ENCODE data around the gene THUMPD2. TPM values are rescaled to one million over a fixed set of nuclear protein-coding genes. Genes with fewer than 3 reads are reported as not detected.
"Not testable (repeated sequence)": the region's sequence is repeated elsewhere in the genome, so short reads cannot be mapped to it uniquely, and the experiment has no call there.

THUMPD2 gene
- total RNA-seq, 1 experiment from 2014 or later: 17.4 TPM

DNA sequence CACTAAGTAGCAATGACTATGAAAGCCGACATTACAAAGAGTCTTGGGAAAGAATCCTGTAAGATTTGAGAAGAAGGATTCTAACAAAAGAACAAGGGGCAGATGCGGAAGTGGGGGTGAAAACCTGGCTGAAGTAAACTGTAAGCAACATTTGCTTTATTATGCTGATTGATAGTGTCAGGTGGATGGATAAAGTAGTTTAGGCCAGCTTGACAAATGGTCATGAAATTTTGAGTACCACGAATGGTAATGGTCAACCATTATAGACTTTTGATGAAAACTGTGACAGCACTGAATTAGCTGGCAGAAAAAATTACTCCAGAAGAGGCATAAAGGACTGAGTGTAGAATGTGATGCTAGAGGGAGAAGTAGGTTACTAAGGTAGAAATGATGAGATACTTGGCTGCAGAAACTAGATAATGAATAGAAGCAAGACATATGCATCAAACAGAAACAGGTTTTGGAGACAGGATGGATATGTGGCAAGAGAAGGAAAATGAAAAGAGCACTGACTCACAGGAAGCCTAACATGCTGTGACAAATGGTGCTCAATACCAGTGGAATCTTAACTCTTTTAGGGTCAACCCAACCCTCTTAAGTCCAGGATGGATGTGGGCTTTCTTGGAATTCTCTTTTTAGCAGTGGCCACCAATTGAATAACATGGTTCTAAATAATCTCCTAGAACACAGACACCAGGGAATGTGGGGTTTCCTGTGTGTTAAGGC lies 6.8 kb downstream of the THUMPD2 start:
- DNase-seq (ENCODE audit: low spot score): peak; percentile 56
- in situ Hi-C loops (cut with HindIII; ENCODE audit: low sequenced_read_pairs): no loop called here

DNA sequence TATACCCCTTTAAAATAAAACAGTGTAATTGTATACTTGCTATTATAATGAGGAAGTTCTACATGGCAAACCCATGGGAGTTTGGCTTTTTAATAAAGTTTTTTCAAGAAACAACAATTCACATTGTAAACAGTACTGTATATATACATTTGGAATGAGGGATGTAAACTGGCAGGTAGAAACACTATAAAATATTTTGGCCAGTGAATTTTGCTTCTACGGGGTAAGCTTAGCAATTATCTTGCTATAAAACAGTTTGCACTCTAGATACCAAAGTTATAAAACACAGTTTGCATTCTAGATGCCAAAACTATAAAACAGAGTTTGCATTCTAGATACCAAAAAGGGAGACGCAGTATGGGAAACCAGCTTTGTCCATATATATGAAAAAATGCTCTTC lies 16.6 kb downstream of the THUMPD2 start:
- no peak for DNase-seq (ENCODE audit: low spot score)
- in situ Hi-C loops (cut with HindIII; ENCODE audit: low sequenced_read_pairs): no loop called here

DNA sequence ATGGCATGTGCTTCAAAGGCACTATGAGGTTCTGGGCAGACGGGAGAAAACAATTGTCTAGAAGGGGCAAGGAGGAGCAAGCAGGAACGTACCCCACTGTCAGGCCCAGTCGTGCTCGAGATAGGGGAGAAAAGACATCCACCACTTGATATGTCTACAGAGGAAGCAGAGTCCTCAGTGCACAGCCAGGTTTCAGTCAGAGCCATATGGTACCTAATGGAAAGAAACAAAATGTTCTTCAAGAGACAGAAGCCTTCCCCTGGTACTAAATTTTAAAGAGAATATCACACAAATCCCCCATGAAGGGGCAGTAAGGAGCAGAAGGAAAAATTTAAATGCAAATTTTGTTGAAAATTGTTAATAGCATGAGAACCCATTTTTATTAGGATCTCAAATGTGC lies 21.9 kb downstream of the THUMPD2 start:
- in situ Hi-C loops (cut with HindIII; ENCODE audit: low sequenced_read_pairs): no loop called here
- peak; percentile 75 for DNase-seq (ENCODE audit: low spot score)

DNA sequence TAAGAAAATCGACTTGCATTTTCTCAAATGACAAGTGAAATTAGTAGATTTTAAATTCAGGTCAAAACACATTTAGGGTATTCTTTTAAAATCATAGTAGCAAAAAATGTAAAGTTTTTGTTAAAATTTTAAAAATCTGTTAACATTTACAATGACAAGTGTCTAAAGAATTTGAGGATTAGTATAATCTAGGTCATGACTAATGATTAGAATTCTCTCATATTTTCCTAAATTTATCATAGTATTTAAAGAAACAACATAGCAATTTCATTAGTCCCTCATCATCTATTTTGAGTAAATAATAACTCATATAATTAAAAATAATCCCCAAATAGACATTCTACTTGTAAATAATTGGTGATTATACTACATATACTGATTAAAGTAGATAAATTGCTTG lies 23.6 kb downstream of the THUMPD2 start:
- DNase-seq (ENCODE audit: low spot score): no peak
- in situ Hi-C loops (cut with HindIII; ENCODE audit: low sequenced_read_pairs): no loop called here

DNA sequence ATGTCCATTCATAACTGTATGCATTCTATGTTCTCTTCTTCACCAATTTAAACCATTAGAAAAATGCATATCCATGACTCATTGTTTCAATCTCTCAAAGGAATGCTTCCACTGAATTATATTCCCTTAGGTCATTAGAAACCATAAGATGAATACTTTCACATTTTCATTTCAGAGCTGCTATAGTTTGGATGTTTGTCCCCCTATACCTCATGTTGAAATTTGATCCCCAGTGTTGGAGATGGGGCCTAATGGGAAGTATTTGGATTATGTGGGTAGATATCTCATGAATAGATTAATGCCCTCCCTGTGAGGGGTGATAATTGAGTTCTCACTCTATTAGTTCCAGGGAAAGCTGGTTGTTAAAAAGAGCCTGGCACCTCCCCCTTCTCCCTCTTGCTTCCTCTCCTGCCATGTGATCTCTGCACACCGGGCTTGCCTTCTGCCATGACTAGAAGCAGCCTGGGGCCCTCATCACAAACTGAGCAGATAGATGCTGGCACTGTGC lies 35.7 kb downstream of the THUMPD2 start:
- in situ Hi-C loops (cut with HindIII; ENCODE audit: low sequenced_read_pairs): no loop called here
- peak; percentile 73 for DNase-seq (ENCODE audit: low spot score)

DNA sequence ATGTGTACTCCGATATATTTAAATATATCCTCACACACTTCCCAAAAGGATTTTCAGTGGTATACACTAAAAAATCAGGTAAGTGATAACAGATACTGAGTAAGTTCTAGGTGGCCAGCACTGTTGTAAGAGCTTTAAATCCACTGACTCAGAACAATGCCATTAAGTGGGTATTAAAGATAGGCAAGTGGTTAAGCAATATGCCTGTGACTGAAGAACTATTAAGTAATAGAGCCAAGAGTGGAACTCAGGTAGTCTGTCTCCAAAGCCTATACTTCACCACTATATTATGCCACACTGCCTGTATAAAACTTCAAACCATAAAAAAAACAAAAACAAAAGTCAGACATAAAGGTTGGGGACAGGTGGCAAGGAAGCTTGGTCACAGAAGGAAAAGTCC lies 37.2 kb downstream of the THUMPD2 start:
- DNase-seq (ENCODE audit: low spot score): no peak
- in situ Hi-C loops (cut with HindIII; ENCODE audit: low sequenced_read_pairs): no loop called here

DNA sequence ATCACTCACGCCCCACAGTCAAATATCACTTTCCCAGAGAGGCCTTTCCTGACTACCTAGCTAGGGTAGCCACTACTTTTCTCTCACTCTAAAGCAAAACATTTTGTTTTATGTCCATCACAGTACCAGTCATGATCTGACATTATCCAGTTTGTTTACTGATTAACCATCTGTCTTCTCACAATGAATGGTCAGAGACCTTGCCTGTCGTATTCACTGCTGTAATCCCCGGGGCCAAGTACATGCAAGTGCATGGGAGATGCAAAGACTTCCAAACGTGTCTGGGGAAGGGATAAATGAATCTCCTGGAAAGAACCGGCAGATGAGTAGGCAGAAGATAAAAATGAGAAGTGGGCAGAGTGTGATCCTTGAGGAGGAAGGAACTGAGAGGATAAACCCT lies 39.7 kb downstream of the THUMPD2 start:
- DNase-seq (ENCODE audit: low spot score): peak; percentile 68
- in situ Hi-C loops (cut with HindIII; ENCODE audit: low sequenced_read_pairs): no loop called here

DNA sequence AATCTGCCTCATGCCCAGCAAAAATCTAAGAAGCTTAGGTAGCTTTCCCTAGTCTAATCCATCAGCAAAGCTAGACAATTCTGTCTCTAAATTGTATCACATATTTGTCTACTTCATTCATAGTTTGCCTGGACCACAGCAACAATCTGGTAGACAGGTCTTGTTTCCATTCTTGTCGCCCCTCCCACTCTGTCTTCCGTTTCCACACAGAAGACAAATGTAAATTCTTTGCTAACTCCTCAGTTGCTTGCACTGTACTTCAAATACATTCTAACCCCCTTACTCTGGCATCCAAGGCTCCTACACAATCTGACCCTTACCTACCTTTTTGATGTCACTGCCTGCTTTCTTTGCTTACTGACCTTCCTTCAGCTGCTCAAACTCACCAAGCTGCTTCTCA lies 40.1 kb downstream of the THUMPD2 start:
- DNase-seq (ENCODE audit: low spot score): no peak
- in situ Hi-C loops (cut with HindIII; ENCODE audit: low sequenced_read_pairs): no loop called here

DNA sequence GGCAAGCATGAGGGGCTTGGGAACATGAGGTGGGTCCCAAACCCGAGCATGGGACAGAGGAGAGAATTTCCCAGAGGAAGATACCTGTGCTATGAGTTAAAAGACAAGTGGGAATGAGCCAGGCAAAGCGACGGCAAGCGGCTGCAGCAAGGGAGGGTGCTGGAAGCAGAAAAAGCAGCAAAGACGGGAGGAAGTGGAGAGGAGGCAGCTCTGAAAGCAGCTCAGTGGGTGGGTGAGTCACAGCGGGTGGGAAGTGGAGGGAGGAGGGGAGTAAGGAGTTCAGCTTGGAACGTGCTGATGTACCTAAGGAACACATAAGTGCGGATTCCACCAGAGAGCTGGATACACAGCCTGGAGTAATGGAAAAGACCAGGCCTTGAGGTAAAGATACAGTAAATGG lies 41.4 kb downstream of the THUMPD2 start:
- no peak for DNase-seq (ENCODE audit: low spot score)
- in situ Hi-C loops (cut with HindIII; ENCODE audit: low sequenced_read_pairs): no loop called here

DNA sequence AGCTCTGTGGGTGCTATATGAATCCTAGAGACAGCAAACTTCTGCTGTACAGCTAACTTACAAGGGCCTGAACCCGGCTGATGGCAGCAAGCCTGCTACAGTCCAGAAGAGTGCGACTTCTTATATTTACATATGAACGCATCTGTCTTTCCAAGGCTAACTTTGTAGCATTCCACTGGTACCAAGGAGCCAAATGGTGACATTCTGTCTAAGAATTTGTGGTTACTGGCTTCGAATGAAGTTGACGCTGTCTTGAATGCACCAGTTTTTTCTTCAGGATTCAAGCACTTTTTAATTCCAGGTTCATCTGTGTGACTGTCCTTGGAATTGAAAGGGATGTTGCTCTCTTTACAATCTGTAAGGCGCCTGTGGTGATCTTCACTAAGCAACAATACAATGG lies 42.4 kb downstream of the THUMPD2 start:
- no peak for DNase-seq (ENCODE audit: low spot score)
- in situ Hi-C loops (cut with HindIII; ENCODE audit: low sequenced_read_pairs): no loop called here

DNA sequence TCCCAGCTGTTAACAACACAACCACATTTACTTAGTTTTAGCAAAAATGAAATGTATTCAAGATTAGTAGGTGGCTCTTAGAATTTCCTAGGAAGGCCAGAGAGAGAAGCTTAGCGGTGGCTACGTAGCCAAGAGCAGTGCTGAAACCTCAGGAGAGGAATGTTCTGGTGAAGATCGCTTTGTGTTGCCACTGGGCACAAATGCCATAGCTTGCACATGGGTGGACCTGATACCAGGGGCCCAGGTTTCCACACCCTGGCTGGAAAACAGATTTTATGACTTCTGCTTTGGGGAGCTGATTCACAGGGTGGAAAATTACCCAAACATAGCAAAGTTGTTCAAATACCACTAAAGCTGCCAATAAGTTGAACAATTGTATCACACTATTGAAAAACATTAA lies 43.4 kb downstream of the THUMPD2 start:
- in situ Hi-C loops (cut with HindIII; ENCODE audit: low sequenced_read_pairs): no loop called here

DNA sequence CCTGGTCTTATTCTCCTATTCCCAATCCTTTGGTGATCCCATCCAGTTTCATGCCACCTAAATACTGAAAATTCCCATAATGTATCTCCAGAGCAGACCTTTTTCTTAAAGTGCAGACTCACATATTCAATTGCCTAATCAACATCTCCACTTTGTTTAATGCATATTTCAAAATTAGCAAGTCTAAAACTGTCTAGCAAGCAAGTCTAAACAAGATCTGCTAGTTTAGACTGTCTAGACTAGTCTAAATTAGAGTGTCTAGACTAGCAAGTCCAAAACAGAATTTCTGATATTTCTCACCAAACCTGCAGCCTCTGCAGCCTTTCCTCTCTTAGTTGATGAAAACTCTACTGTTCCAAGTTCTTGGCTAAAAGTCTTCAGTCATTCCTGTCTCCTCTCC lies 44.6 kb downstream of the THUMPD2 start:
- DNase-seq (ENCODE audit: low spot score): no peak
- in situ Hi-C loops (cut with HindIII; ENCODE audit: low sequenced_read_pairs): no loop called here

More for the DNA sequence above, 43.4 kb downstream of the THUMPD2 start:
- no peak for DNase-seq (ENCODE audit: low spot score)

DNA sequence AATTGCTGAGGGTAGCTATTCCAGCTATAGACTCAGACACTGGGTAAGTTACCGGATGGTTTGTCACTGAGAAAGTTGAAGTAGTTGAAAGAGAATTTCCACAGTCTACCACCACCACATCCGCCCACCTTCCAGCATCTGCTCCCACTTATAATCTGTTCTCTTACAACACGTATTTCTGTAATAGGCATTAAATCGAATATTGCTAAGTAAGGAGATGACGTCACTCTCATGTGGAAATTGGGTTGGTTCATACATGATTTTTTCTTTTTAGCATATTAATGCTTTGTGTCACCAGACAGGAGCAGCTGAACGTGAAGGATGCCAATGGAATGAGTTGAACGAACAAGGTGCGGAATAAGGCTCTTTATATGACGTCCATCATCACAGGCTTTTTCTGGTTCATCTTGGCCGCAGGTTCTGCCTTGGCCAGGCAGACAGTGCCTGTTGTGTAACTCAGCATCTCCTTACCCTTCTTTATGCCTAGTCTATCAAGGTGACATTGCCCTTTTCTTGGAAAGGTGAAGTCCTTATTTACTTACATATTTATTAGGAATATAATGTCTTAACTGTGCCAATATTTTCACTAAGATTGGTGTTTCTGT lies 45.9 kb downstream of the THUMPD2 start:
- no peak for DNase-seq (ENCODE audit: low spot score)
- in situ Hi-C loops (cut with HindIII; ENCODE audit: low sequenced_read_pairs): no loop called here

DNA sequence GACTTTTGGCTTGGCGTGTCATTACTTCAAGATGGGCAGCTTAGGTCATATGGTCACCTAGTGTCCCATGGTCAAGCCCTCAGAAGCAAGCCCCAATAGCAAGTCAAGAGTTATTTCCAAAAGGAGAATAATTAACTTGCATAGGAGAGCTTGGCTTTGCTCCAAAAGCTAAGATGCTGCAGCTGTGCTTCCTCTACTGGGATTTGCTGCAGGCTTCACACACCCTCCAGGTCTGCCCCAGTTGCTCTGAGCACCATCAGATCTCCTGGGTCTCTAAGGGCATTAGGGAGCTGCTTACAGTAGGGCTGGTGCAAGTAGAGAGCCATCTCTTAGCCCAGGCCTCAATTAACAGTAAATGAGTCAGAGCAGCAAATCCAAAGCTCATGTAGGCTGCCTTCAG lies 46.6 kb downstream of the THUMPD2 start:
- DNase-seq (ENCODE audit: low spot score): no peak
- in situ Hi-C loops (cut with HindIII; ENCODE audit: low sequenced_read_pairs): no loop called here

DNA sequence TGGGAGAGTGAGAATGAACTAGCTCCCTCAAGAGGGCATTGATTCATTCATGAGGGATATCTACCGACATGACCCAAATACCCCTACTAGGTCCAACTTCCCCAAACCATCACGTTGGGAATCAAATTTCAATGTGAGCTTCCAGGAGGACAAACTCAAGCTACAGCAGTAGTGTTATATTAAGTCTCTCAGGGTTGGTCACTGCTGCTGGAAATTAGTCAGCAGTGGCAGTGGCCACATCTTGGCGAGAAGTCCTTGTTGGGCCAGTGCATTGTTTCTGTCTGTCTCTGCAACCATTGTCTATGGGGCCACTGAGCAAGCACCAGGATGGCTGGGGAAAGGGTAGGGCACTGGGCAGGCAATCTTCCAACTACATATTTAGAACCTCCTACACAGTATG lies 47.5 kb downstream of the THUMPD2 start:
- in situ Hi-C loops (cut with HindIII; ENCODE audit: low sequenced_read_pairs): no loop called here
- no peak for DNase-seq (ENCODE audit: low spot score)

DNA sequence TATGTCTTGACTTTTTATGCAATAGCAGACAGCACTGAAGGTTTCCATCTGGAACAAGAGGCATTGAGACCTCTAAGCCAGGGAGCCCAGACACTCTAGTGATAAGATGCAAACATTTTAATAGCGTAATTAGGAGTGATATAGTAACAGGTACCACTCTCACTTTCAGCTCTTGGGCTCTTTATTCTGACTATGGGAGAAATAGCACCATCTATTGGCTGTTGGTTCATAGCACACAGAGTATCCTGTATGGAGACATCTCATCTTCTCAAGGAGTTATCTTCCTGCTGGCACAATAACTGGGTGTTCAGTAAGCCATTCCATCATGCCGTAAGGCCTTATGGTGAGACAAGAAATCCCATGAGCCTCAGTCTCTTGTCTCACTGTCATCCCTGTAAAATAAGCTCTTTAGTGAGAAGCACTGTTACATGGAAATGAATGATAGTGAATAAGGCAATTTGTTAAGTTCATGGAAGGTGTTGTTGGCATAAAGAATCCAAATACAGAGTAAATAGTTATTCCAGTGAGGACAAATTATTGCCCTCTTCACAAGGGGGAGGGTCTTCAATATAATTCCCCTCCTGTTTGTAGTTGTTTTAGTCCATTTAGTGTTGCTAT lies 48.3 kb downstream of the THUMPD2 start:
- in situ Hi-C loops (cut with HindIII; ENCODE audit: low sequenced_read_pairs): no loop called here
- peak; percentile 75 for DNase-seq (ENCODE audit: low spot score)

DNA sequence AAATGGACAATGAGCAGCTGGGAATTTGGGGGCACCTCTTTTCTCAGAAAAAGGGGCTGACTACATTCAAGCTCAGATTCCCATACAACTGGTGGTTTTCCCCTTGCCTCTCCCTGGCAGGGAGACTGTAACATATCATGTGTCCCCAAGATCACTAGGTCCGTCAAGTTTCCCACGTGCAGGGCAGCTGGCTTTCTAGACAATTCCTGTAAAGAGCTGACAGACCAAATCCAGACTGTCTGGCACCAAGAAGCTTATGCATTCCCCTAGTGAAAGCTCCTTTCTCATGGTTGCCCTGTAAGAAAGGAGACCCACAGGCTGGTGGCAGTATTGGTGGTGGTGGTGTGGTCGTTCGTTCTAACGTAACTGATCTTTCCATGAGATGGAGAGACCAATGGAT lies 48.8 kb downstream of the THUMPD2 start:
- DNase-seq (ENCODE audit: low spot score): peak; percentile 60
- in situ Hi-C loops (cut with HindIII; ENCODE audit: low sequenced_read_pairs): no loop called here

DNA sequence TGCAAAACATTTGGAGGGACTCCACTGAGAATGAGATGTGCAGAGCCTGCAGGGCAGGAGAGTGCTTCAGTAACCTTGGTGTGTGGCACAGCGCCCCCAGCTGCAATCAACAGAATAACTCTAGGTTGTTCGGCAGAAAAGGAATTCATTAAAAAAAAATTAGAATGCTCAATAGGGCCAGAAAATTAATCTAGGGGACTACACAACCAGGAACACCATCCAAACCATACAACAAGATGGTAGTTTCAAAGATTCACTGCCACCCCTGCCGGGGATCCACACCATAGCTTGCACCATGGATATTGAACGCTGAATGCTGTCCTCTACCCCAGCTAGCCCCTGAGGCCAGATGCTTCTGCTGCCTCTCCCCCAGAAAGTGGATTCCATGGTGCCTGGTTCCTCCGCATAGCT lies 50.1 kb downstream of the THUMPD2 start:
- no peak for DNase-seq (ENCODE audit: low spot score)
- in situ Hi-C loops (cut with HindIII; ENCODE audit: low sequenced_read_pairs): no loop called here

DNA sequence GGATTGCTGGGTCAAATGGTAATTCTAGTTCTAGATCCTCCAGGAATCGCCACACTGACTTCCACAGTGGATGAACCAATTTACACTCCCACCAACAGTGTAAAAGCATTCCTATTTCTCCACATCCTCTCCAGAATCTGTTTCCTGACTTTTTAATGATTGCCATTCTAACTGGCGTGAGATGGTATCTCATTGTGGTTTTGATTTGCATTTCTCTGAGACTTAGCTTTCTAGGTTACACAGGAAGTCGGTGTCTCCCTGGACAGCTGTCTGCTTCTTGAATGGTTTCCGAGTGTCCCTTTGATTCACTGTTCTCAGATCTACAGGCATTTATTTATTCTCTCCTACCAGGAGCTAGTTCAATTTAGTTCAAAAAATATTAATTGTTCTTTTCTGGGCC lies 51.0 kb downstream of the THUMPD2 start:
- in situ Hi-C loops (cut with HindIII; ENCODE audit: low sequenced_read_pairs); DNase-seq (ENCODE audit: low spot score): not testable (repeated sequence)

DNA sequence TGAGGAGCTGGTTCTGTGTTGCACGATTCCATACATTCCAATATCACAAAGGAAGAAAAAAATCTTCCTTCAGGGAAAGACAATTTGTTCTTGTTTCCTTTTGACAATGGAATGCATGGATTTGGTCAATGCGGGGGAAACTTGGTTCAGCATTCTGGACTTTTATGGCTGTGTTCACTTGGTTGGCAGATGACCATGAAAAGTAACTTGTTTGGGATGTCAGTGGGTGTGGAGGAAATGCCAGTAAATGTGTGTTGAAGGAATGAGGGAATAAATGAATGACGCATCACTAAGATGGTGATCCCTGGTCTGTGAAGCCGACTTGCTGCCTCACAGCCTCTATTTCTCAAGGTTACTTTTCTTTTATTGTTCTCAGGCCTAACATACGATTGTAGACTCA lies 53.7 kb downstream of the THUMPD2 start:
- in situ Hi-C loops (cut with HindIII; ENCODE audit: low sequenced_read_pairs): no loop called here
- DNase-seq (ENCODE audit: low spot score): no peak

DNA sequence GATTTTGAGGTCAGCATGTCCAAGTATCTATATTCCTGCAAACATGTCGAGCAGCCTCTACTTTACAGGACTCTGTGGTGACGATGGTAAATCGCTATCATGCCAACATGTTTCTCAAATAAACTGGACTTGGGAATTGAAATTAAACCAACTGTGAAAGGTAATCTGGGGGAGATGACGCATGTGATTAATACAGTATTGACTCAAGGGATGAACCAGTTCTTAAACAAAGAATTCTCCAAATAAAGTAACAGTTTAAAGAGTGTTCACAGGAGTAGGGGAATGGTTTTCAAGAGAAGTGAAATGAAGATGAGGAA lies 54.3 kb downstream of the THUMPD2 start:
- in situ Hi-C loops (cut with HindIII; ENCODE audit: low sequenced_read_pairs): no loop called here

More for the DNA sequence above, 54.3 kb downstream of the THUMPD2 start:
- DNase-seq (ENCODE audit: low spot score): no peak
